Measurements from ENCODE around the gene GPR34.

The GPR34 gene

DNA sequence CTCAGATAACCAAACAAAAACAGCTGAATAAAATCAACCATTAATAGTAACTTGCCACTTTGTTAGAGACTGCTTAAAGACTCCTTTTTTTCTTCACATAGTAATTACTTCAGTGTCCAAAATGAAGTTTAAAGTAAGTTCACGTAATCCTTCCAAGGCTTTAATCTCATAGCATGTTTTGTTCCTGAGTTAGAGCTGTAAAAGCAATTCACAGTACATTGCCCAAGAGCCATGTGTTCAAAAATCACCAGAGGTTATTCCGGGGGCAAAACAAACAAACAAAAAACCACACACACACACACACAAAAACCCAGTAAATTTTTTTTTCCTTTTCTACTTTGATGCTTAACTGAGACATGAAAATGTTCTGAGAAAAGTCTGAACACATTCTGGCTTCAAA is 41.3 kb downstream of the GPR34 start:
- no peaks in the 10 kb centered on the region for H4K20me1 ChIP-seq (ENCODE audit: control insufficient read depth, insufficient read depth, low read depth, low read length)
- H3K27me3 ChIP-seq (ENCODE audit: control insufficient read depth, low read length), result no peaks in the 10 kb centered on the region
- H3K9me2 ChIP-seq (replicated peaks; ENCODE audit: control insufficient read depth, low read length), result no peaks in the 10 kb centered on the region
- no peaks in the 10 kb centered on the region for H3K79me2 ChIP-seq (ENCODE audit: control insufficient read depth, low read length)
- H3K4me1 ChIP-seq (ENCODE audit: control insufficient read depth, low read length), result peaks cover 63% of the 10 kb centered on the region
- H3K4me2 ChIP-seq (ENCODE audit: low read length), result 0 out of 2 replicates have a peak overlapping the region, but pooled peaks have one; percentile 19
- no peak for TF ChIP-seq EZH2phosphoT487 (IDR thresholded peaks at IDR 0.05; ENCODE audit: borderline replicate concordance, low read length)
- TF ChIP-seq, protein P1, sequence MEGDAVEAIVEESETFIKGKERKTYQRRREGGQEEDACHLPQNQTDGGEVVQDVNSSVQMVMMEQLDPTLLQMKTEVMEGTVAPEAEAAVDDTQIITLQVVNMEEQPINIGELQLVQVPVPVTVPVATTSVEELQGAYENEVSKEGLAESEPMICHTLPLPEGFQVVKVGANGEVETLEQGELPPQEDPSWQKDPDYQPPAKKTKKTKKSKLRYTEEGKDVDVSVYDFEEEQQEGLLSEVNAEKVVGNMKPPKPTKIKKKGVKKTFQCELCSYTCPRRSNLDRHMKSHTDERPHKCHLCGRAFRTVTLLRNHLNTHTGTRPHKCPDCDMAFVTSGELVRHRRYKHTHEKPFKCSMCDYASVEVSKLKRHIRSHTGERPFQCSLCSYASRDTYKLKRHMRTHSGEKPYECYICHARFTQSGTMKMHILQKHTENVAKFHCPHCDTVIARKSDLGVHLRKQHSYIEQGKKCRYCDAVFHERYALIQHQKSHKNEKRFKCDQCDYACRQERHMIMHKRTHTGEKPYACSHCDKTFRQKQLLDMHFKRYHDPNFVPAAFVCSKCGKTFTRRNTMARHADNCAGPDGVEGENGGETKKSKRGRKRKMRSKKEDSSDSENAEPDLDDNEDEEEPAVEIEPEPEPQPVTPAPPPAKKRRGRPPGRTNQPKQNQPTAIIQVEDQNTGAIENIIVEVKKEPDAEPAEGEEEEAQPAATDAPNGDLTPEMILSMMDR (IDR thresholded peaks at IDR 0.05; ENCODE audit: low read depth, low read length, poor library complexity, severe bottlenecking), result no peak
- H3F3A ChIP-seq (ENCODE audit: control insufficient read depth, insufficient read depth), result peaks cover 7% of the 10 kb centered on the region
- H3K4me3 ChIP-seq (ENCODE audit: low read length), result no peak overlapping the region
- no peaks in the 10 kb centered on the region for H3K36me3 ChIP-seq (ENCODE audit: control insufficient read depth, low read length)
- H3K9me3 ChIP-seq (ENCODE audit: control insufficient read depth, insufficient read depth, low read length), result no peaks in the 10 kb centered on the region
- H3K27ac ChIP-seq (ENCODE audit: low read depth, low read length), result no peak overlapping the region

DNA sequence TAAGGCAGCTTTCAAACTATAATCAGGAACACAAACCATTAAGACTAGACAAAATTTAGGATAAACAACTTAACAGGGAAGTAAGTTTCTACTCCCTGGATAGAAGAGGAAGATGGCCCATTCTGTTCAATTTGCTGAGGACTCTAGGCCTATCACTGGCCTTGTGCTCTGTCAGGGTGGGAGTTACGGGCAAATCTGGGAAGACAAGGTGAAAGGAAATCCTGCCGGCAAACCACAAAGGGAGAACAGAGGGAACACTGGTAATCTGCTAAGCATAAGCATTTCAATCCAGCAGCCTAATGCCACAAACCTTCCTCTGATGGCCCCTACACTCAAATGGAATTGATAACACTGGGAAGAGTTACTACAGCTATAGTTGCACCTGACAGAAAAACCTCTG is 43.5 kb downstream of the GPR34 start:
- Histone ChIP-seq H3K27me3 (ENCODE audit: control insufficient read depth, low read length) (no peaks in the 10 kb centered on the region), H4K20me1 (ENCODE audit: control insufficient read depth, insufficient read depth, low read depth, low read length) (no peaks in the 10 kb centered on the region), H3F3A (ENCODE audit: control insufficient read depth, insufficient read depth) (peaks cover 8% of the 10 kb centered on the region), H3K27ac (ENCODE audit: low read depth, low read length) (peak overlapping the region; percentile 18; the same call in 1 of the 2 replicates), H3K4me1 (ENCODE audit: control insufficient read depth, low read length) (peaks cover 63% of the 10 kb centered on the region), H3K4me3 (ENCODE audit: low read length) (no peak overlapping the region), H3K36me3 (ENCODE audit: control insufficient read depth, low read length) (no peaks in the 10 kb centered on the region), H3K4me2 (ENCODE audit: low read length) (no peak overlapping the region), H3K79me2 (ENCODE audit: control insufficient read depth, low read length) (no peaks in the 10 kb centered on the region), H3K9me2 (replicated peaks; ENCODE audit: control insufficient read depth, low read length) (no peaks in the 10 kb centered on the region), H3K9me3 (ENCODE audit: control insufficient read depth, insufficient read depth, low read length) (no peaks in the 10 kb centered on the region)
- no peak for TF ChIP-seq EZH2phosphoT487 (IDR thresholded peaks at IDR 0.05; ENCODE audit: borderline replicate concordance, low read length)
- TF ChIP-seq, protein P1 (IDR thresholded peaks at IDR 0.05; ENCODE audit: low read depth, low read length, poor library complexity, severe bottlenecking), result no peak

DNA sequence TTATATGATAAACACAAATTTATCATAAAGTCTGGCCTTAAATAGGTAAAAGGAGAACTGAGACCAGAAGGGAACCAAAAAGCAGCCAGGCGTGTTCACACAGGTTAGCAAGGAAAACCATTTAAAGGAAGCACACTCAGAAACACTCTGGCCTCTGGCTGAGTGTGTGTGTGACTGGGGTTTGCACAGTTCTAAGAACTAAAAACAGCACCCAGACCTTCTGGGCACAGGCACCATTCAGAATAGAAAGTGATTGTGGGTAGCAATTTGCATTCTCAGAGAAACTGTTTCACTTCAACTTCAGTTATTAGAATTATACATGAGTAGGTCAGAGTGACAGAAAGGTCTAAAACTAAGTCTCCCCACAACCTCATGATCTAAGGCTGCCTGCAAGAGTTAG is 45.2 kb downstream of the GPR34 start:
- Histone ChIP-seq H3F3A (ENCODE audit: control insufficient read depth, insufficient read depth) (peaks cover 8% of the 10 kb centered on the region), H3K4me2 (ENCODE audit: low read length) (peak overlapping the region; percentile 75), H3K27me3 (ENCODE audit: control insufficient read depth, low read length) (no peaks in the 10 kb centered on the region), H3K79me2 (ENCODE audit: control insufficient read depth, low read length) (no peaks in the 10 kb centered on the region), H3K36me3 (ENCODE audit: control insufficient read depth, low read length) (no peaks in the 10 kb centered on the region), H3K4me3 (ENCODE audit: low read length) (peak overlapping the region; percentile 56), H3K9me2 (replicated peaks; ENCODE audit: control insufficient read depth, low read length) (no peaks in the 10 kb centered on the region), H4K20me1 (ENCODE audit: control insufficient read depth, insufficient read depth, low read depth, low read length) (no peaks in the 10 kb centered on the region), H3K9me3 (ENCODE audit: control insufficient read depth, insufficient read depth, low read length) (no peaks in the 10 kb centered on the region), H3K27ac (ENCODE audit: low read depth, low read length) (peak overlapping the region; percentile 84), H3K4me1 (ENCODE audit: control insufficient read depth, low read length) (peaks cover 56% of the 10 kb centered on the region)
- TF ChIP-seq EZH2phosphoT487 (IDR thresholded peaks at IDR 0.05; ENCODE audit: borderline replicate concordance, low read length), result no peak

DNA sequence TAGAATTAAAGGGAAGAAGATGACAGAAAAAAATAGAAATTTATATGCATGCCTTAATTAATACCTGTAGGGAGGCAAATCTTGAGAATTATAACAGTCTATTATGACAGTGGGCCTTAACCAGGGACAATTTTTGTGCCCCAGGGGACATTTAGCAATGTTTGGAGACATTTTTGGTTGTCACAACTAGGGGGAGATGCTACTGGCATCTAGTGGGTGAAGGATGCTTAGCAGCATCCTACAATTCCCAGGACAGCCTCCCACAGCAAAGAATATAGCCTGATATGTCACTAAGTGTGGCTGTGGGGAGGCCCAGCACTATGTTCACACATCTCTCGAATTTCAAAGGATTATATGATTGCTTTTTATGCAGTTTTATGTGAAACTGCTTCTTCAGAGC is 45.8 kb downstream of the GPR34 start:
- TF ChIP-seq EZH2phosphoT487 (IDR thresholded peaks at IDR 0.05; ENCODE audit: borderline replicate concordance, low read length), result no peak
- TF ChIP-seq, protein P1 (IDR thresholded peaks at IDR 0.05; ENCODE audit: low read depth, low read length, poor library complexity, severe bottlenecking), result peak; percentile 43
- peak overlapping the region; percentile 56 for H3K4me3 ChIP-seq (ENCODE audit: low read length)
- H4K20me1 ChIP-seq (ENCODE audit: control insufficient read depth, insufficient read depth, low read depth, low read length), result no peaks in the 10 kb centered on the region
- H3K4me1 ChIP-seq (ENCODE audit: control insufficient read depth, low read length), result peaks cover 56% of the 10 kb centered on the region
- H3K79me2 ChIP-seq (ENCODE audit: control insufficient read depth, low read length), result no peaks in the 10 kb centered on the region
- H3K27me3 ChIP-seq (ENCODE audit: control insufficient read depth, low read length), result no peaks in the 10 kb centered on the region
- no peaks in the 10 kb centered on the region for H3K9me3 ChIP-seq (ENCODE audit: control insufficient read depth, insufficient read depth, low read length)
- H3K9me2 ChIP-seq (replicated peaks; ENCODE audit: control insufficient read depth, low read length), result no peaks in the 10 kb centered on the region
- H3K27ac ChIP-seq (ENCODE audit: low read depth, low read length), result peak overlapping the region; percentile 84
- no peaks in the 10 kb centered on the region for H3K36me3 ChIP-seq (ENCODE audit: control insufficient read depth, low read length)
- peaks cover 8% of the 10 kb centered on the region for H3F3A ChIP-seq (ENCODE audit: control insufficient read depth, insufficient read depth)
- peak overlapping the region; percentile 75 for H3K4me2 ChIP-seq (ENCODE audit: low read length)
